Astrocyte of the cerebellum (primary cell): Measurements from ENCODE around the gene IQSEC1.

Experiments used
- DNase-seq: peaks from one replicate; pipeline ENCODE4 v3.0.0-alpha.2; 2011; ENCODE audit warnings: low read depth
- H3K4me3 ChIP-seq: 2 replicates; pipeline ENCODE4 v1.5.1; 2011; ENCODE audit warnings: mild to moderate bottlenecking, low read depth, low read length, moderate library complexity
- CTCF ChIP-seq: IDR thresholded peaks from 2 replicates; pipeline ENCODE4 v1.5.1; 2012; ENCODE audit warnings: low read length, low read depth, moderate library complexity, mild to moderate bottlenecking; ENCODE audit errors: missing control alignments
- in situ Hi-C: cut with HindIII; loops from 2 replicates; pipeline ENCODE4 v1.10.0; 2017; ENCODE audit warnings: low sequenced_read_pairs

IQSEC1 gene

GRCh38 chr3:12868039-12869034, 204.9 kb downstream of the IQSEC1 start:
- peak; percentile 95 for TF ChIP-seq CTCF
- in situ Hi-C loops = no loop called here
- H3K4me3 ChIP-seq = no peak overlapping the region
- peak; percentile 53 for DNase-seq

GRCh38 chr3:12866836-12867235, 206.4 kb downstream of the IQSEC1 start:
- DNase-seq = no peak
- H3K4me3 ChIP-seq = no peak overlapping the region
- in situ Hi-C loops = no loop called here
- TF ChIP-seq CTCF = no peak

GRCh38 chr3:12865271-12865670, 208.0 kb downstream of the IQSEC1 start:
- TF ChIP-seq CTCF = no peak
- H3K4me3 ChIP-seq = no peak overlapping the region
- in situ Hi-C loops = no loop called here
- no peak for DNase-seq

- H3K4me3 ChIP-seq = no peak overlapping the region
- no peak for TF ChIP-seq CTCF
- DNase-seq = no peak
- in situ Hi-C loops = no loop called here
These were observed 210.8 kb downstream of the IQSEC1 start for GRCh38 chr3:12862387-12862786.

- TF ChIP-seq CTCF = no peak
- in situ Hi-C loops = no loop called here
- no peak for DNase-seq
- no peak overlapping the region for H3K4me3 ChIP-seq
These were observed 211.6 kb downstream of the IQSEC1 start for GRCh38 chr3:12861611-12862010.

- TF ChIP-seq CTCF = no peak
- in situ Hi-C loops = no loop called here
- DNase-seq = no peak
- no peak overlapping the region for H3K4me3 ChIP-seq
These were observed 213.4 kb downstream of the IQSEC1 start for GRCh38 chr3:12859840-12860239.
